ENCODE measurements around the gene IDUA.
"Not testable (repeated sequence)": the region's sequence is repeated elsewhere in the genome, so short reads cannot be mapped to it uniquely, and the experiment has no call there.

The IDUA gene

GRCh38 chr4:1047976-1048772 lies 61.3 kb downstream of the IDUA start:
- DNase-seq, result no peak

- DNase-seq, result no peak
Measured at GRCh38 chr4:1048773-1049590, 62.1 kb downstream of the IDUA start.

DNA sequence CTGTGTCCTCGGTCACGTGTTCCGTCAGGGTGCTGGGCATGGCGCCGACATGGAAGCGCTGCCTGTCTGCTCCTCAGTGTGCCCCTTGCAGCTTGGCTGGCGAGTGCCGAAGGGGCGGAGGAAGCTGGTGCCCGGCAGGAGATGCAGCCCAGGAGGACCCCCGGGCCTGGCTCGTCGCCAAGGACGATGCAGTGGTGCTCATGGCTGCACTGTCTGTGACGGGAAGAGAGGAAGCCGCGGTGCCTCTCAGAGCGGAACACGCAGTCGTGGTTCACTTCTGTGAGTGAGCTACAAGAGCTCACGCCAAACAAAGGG lies 62.7 kb downstream of the IDUA start:
- DNase-seq, result peak; percentile 35

DNA sequence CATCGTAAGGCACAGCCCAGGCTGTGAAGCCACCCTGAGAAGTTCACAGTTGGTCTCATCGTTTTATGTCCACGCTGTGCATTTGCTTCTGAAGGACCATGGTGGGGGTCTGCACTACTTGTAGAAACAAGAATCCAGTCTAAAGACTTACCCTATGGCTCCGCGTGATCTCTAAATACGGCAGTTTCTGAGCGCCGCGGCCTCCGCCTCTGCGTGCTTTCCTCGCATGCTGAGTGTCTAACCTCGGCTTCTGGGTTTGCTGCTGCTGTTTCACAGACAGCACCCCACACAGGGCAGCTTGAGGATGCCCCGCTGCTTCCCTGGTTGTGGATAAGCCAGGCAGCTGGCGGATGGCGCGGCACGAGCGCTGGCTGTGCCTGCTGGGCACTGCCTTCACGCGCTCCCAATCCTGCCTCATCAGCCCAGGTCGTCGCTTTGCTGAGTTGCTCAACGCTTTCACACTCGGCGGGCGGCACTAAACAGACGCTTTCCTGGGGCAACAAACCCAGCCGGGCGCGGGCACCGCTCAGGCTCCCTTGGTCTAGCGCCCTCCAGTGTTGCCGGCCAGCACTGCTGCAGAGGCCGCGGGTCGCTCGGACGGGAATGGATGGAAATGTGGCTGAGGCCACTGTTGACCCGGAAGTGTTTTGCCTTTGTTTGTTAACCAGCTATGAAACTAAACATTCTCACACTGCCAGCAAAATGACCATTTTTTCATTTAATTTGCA lies 63.8 kb downstream of the IDUA start:
- no peak for DNase-seq

GRCh38 chr4:1051472-1051871 lies 64.6 kb downstream of the IDUA start:
- DNase-seq, result no peak

DNA sequence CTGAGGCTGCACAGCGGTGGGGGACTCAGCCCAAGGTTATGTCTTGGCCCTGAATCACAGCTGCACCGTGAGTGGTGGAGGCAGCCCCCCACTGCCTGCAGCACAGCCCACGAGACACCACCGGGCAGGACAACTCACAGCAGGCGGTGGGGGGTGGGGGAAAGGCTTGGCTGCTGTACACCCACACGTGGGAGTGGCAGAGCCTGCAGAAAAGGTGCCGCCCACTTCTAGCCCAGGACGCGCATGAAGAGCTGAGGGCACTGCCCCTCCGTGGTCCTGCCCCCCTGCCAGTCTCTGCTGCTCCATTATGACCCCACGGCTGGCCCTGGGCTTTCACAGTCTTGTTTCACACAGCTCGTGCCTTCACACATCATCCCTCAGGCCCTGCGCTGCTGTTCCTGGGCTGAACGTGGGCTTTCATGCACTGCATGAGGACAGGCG lies 65.4 kb downstream of the IDUA start:
- DNase-seq, result no peak

DNA sequence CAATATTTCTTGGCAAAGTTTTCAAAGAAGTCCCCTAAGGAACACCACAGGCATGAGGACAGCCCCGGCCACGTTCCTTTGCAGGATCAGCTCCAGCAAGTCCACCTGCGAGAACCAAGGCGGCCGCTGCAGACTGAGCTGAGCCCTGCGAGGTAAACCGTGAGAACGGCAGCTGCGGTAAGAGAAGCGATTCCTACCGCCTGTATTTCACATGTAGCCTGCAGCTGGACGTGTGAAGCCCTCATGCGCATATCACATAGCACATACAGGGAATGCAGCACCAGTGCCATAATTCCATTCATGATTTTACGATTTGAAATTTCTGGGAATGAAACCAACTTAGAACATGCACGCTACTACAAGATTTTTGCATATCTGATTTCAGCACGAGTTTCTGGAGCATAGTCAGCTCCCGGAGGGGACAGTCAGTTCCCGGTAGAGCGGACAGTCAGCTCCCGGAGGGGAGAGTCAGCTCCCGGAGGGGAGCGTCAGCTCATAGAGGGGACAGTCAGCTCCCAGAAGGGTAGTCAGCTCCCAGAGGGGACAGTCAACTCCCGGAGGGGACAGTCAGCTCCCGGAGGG lies 66.3 kb downstream of the IDUA start:
- DNase-seq, result no peak

DNA sequence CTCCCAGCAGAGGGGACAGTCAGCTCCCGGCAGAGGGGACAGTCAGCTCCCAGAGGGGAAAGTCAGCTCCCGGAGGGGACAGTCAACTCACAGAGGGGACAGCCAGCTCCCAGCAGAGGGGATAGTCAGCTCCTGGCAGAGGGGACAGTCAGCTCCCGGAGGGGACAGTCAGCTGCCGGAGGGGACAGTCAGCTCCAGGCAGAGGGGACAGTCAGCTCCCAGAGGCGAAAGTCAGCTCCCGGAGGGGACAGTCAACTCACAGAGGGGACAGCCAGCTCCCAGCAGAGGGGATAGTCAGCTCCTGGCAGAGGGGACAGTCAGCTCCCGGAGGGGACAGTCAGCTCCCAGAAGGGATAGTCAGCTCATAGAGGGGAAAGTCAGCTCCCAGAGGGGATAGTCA lies 67.0 kb downstream of the IDUA start:
- not testable (repeated sequence) for DNase-seq
